HEK293 (cell line): ENCODE data around the gene MEGF6.

Experiments used
- CTCF ChIA-PET: fragments of 350-600 bp; formaldehyde crosslinking; extraction: SDS; loops from one replicate; lab custom pipeline; 2021; ENCODE audit warnings: antibody characterized with exemption; lab: Yijun Ruan, JAX
- POLR2A ChIA-PET: fragments of 300-600 bp; formaldehyde crosslinking; extraction: SDS; loops from one replicate; lab custom pipeline; 2020; ENCODE audit warnings: antibody characterized with exemption, inconsistent platforms; lab: Yijun Ruan, JAX
- H3K27ac ChIP-seq: fragments of 200-500 bp; sonication (Bioruptor generic); 2 replicates; pipeline ENCODE4 v1.5.1; 2014; ENCODE audit warnings: low read depth, low read length, control low read depth, inconsistent platforms; ENCODE audit errors: extremely low read depth
- H3K36me3 ChIP-seq, 2 experiments: fragments of 200-500 bp in 1 of 2; sonication (Bioruptor generic) in 1 of 2; 1 replicate in 1 of 2; 2 replicates in 1 of 2; pipeline ENCODE4 v1.5.1; 2014 to 2017; ENCODE audit warnings: inconsistent platforms in 2 of 2, low read length in 2 of 2; ENCODE audit not compliant: control insufficient read depth in 2 of 2, insufficient read depth in 1 of 2
- H3K4me1 ChIP-seq: fragments of 200-500 bp; sonication (Bioruptor generic); 2 replicates; pipeline ENCODE4 v1.5.1; 2014; ENCODE audit warnings: mild to moderate bottlenecking, low read length, inconsistent platforms; ENCODE audit not compliant: control insufficient read depth, insufficient read depth
- H3K4me3 ChIP-seq: 2 replicates; pipeline ENCODE4 v1.5.1; 2011; ENCODE audit warnings: low read depth, mild to moderate bottlenecking, control low read depth, low read length, moderate library complexity
- H3K9me3 ChIP-seq: fragments of 200-500 bp; sonication (Bioruptor generic); 2 replicates; pipeline ENCODE4 v1.5.1; 2014; ENCODE audit warnings: low read depth, low read length, inconsistent platforms; ENCODE audit not compliant: control insufficient read depth, insufficient read depth
- BCL11B ChIP-seq: fragments of 450-650 bp; formaldehyde crosslinking; IDR thresholded peaks from 2 replicates; pipeline ENCODE4 v1.5.1; 2016; ENCODE audit warnings: low read depth, missing biosample characterization, missing genetic modification characterization
- EGR2 ChIP-seq: fragments of 450-650 bp; formaldehyde crosslinking; IDR thresholded peaks from 2 replicates; pipeline ENCODE4 v1.5.1; 2016; ENCODE audit warnings: low read depth, missing biosample characterization, missing genetic modification characterization
- GLIS1 ChIP-seq: fragments of 450-650 bp; formaldehyde crosslinking; IDR thresholded peaks from 2 replicates; pipeline ENCODE4 v1.5.1; 2016; ENCODE audit warnings: missing biosample characterization, missing genetic modification characterization
- GLIS2 ChIP-seq: fragments of 450-650 bp; formaldehyde crosslinking; IDR thresholded peaks from 2 replicates; pipeline ENCODE4 v1.5.1; 2016; ENCODE audit warnings: missing biosample characterization, missing genetic modification characterization
- KLF1 ChIP-seq: fragments of 450-650 bp; formaldehyde crosslinking; IDR thresholded peaks from 2 replicates; pipeline ENCODE4 v1.5.1; 2016; ENCODE audit warnings: missing biosample characterization, missing genetic modification characterization
- KLF16 ChIP-seq: fragments of 450-650 bp; formaldehyde crosslinking; IDR thresholded peaks from 2 replicates; pipeline ENCODE4 v1.5.1; 2017; ENCODE audit warnings: missing biosample characterization, missing genetic modification characterization
- KLF8 ChIP-seq: fragments of 450-650 bp; formaldehyde crosslinking; IDR thresholded peaks from 2 replicates; pipeline ENCODE4 v1.5.1; 2016; ENCODE audit warnings: missing biosample characterization, missing genetic modification characterization
- REPIN1 ChIP-seq: fragments of 450-650 bp; formaldehyde crosslinking; IDR thresholded peaks from 2 replicates; pipeline ENCODE4 v1.5.1; 2017; ENCODE audit warnings: missing biosample characterization, missing genetic modification characterization, low read depth
- SCRT2 ChIP-seq: fragments of 450-650 bp; formaldehyde crosslinking; IDR thresholded peaks from 2 replicates; pipeline ENCODE4 v1.5.1; 2016; ENCODE audit warnings: missing biosample characterization, missing genetic modification characterization
- TCF7L2 ChIP-seq: IDR thresholded peaks from 2 replicates; pipeline ENCODE4 v1.6.1; 2011; ENCODE audit warnings: low read depth, mild to moderate bottlenecking, inconsistent platforms, low read length, moderate library complexity, borderline replicate concordance
- TRIM28 ChIP-seq: IDR thresholded peaks from 2 replicates; pipeline ENCODE4 v1.6.1; 2011; ENCODE audit warnings: low read length, control low read depth, borderline replicate concordance
- YY2 ChIP-seq: fragments of 450-650 bp; formaldehyde crosslinking; IDR thresholded peaks from 2 replicates; pipeline ENCODE4 v1.5.1; 2016; ENCODE audit warnings: missing biosample characterization, missing genetic modification characterization
- ZFHX2 ChIP-seq: fragments of 450-650 bp; formaldehyde crosslinking; conservative IDR thresholded peaks from 2 replicates; pipeline ENCODE4 v1.5.1; 2016; ENCODE audit warnings: missing biosample characterization, missing genetic modification characterization
- ZNF169 ChIP-seq: fragments of 450-650 bp; formaldehyde crosslinking; IDR thresholded peaks from 2 replicates; pipeline ENCODE4 v1.5.1; 2016; ENCODE audit warnings: missing biosample characterization, missing genetic modification characterization
- ZNF175 ChIP-seq: fragments of 450-650 bp; formaldehyde crosslinking; IDR thresholded peaks from 2 replicates; pipeline ENCODE4 v1.5.1; 2016; ENCODE audit warnings: missing biosample characterization, missing genetic modification characterization
- ZNF19 ChIP-seq: fragments of 450-650 bp; formaldehyde crosslinking; IDR thresholded peaks from 2 replicates; pipeline ENCODE4; 2016; ENCODE audit warnings: missing biosample characterization, missing genetic modification characterization, low read depth
- ZNF211 ChIP-seq: fragments of 450-650 bp; formaldehyde crosslinking; IDR thresholded peaks from 2 replicates; pipeline ENCODE4 v1.5.1; 2016; ENCODE audit warnings: low read depth, missing biosample characterization, missing genetic modification characterization
- ZNF24 ChIP-seq: fragments of 450-650 bp; formaldehyde crosslinking; IDR thresholded peaks from 2 replicates; pipeline ENCODE4 v1.5.1; 2016; ENCODE audit warnings: missing biosample characterization, missing genetic modification characterization
- ZNF335 ChIP-seq: fragments of 450-650 bp; formaldehyde crosslinking; conservative IDR thresholded peaks from 2 replicates; pipeline ENCODE4 v1.5.1; 2016; ENCODE audit warnings: missing biosample characterization, missing genetic modification characterization
- ZNF530 ChIP-seq: fragments of 450-650 bp; formaldehyde crosslinking; IDR thresholded peaks from 2 replicates; pipeline ENCODE4 v1.5.1; 2016; ENCODE audit warnings: low read depth, missing biosample characterization, missing genetic modification characterization
- ZNF664 ChIP-seq: fragments of 450-650 bp; formaldehyde crosslinking; IDR thresholded peaks from 2 replicates; pipeline ENCODE4 v1.5.1; 2016; ENCODE audit warnings: missing biosample characterization, missing genetic modification characterization
- ZNF785 ChIP-seq: fragments of 450-650 bp; formaldehyde crosslinking; IDR thresholded peaks from 2 replicates; pipeline ENCODE4 v1.5.1; 2016; ENCODE audit warnings: missing biosample characterization, missing genetic modification characterization
- ZSCAN23 ChIP-seq: fragments of 450-650 bp; formaldehyde crosslinking; IDR thresholded peaks from 2 replicates; pipeline ENCODE4 v1.5.1; 2016; ENCODE audit warnings: missing biosample characterization, missing genetic modification characterization
- TF ChIP-seq, protein P1 (sequence below): fragments of 450-650 bp; formaldehyde crosslinking; IDR thresholded peaks from 2 replicates; pipeline ENCODE4 v1.5.1; 2017; ENCODE audit warnings: missing biosample characterization, missing genetic modification characterization
- TF ChIP-seq, protein P2 (sequence below): fragments of 450-650 bp; formaldehyde crosslinking; IDR thresholded peaks from 2 replicates; pipeline ENCODE4 v1.5.1; 2016; ENCODE audit warnings: missing biosample characterization, missing genetic modification characterization
- TF ChIP-seq, protein P3 (sequence below): fragments of 450-650 bp; formaldehyde crosslinking; IDR thresholded peaks from 2 replicates; pipeline ENCODE4 v1.5.1; 2017; ENCODE audit warnings: missing biosample characterization, missing genetic modification characterization
- TF ChIP-seq, protein P4 (sequence below): fragments of 450-650 bp; formaldehyde crosslinking; IDR thresholded peaks from 2 replicates; pipeline ENCODE4 v1.5.1; 2016; ENCODE audit warnings: missing biosample characterization, missing genetic modification characterization, low read depth

Gene MEGF6

DNA sequence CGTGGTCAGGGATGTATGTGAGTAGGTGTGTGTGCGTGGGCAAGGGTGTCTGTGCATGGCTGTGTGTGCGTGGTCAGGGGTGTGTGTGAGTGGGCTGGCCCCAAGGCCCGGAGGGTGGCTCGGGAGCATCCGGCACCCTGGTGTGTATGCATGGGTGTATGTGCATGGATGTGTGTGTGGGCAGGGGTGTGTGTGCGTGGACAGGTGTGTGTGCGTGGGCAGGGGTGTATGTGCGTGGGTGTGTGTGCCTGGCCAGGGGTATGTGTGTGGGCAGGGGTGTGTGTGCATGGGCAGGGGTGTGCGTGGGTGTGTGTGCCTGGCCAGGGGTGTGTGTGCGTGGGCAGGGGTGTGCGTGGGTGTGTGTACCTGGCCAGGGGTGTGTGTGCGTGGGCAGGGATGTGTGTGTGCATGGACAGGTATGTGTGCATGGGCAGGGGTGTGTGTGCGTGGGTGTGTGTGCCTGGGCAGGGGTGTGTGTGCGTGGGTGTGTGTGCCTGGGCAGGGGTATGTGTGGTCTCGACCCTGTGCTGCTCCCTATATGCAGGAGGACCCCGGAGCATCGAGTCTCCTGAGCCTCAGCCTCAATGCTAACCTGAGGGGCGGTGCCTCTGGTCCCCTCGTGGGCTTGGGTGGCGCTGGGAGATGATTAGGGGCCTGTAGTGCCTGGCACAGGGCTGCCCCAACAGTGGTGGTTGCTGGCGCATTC lies 140.5 kb downstream of the MEGF6 start:
- TF ChIP-seq, protein P1, sequence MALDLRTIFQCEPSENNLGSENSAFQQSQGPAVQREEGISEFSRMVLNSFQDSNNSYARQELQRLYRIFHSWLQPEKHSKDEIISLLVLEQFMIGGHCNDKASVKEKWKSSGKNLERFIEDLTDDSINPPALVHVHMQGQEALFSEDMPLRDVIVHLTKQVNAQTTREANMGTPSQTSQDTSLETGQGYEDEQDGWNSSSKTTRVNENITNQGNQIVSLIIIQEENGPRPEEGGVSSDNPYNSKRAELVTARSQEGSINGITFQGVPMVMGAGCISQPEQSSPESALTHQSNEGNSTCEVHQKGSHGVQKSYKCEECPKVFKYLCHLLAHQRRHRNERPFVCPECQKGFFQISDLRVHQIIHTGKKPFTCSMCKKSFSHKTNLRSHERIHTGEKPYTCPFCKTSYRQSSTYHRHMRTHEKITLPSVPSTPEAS (tag by site-specific recombination) = 0 out of 2 replicates have a peak, but pooled peaks have one; percentile 70
- TF ChIP-seq ZFHX2 (tag by site-specific recombination) (peak; percentile 100), EGR2 (tag by site-specific recombination) (peak; percentile 99), KLF1 (peak; percentile 72), BCL11B (tag by site-specific recombination) (no peak)

DNA sequence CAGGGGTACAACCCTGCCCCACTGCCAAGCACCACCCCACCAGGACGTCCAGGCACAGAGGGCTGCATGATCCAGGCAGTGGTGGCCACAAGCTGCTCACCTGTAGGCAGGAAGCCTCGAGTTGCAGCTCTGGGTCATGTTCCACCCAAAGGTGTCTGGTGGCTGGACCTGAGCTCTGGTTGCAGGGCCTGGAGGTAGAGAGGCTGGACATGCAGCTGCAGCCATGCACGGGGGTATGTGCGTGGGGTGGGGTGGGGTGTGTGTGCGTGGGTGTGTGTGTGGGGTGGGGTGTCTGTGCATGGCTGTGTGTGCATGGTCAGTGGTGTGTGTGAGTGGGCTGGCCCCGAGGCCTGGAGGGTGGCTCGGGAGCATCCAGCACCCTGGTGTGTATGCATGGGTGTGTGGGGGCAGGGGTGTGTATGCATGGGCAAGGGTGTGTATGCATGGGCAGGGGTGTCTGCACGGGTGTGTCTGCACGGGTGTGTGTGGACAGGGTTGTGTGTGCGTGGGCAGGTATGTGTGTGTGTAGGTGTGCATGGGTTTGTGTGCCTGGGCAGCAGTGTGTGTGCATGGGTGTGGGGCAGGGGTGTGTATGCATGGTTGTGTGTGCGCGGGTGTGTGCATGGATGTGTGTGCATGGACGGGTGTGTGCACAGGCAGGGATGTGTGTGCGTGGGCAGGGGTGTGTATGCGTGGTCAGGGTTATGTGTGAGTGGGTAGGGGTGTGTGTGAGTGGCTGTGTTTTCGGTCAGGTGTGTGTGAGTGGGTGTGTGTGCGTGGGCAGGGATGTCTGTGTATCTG lies 141.3 kb downstream of the MEGF6 start:
- POLR2A ChIA-PET = no interaction called here
- Histone ChIP-seq H3K36me3 (peaks cover 0 to 10% of the 10 kb centered on the region in 2 experiments; a peak in 1 of 3 replicates), H3K4me1 (no peaks in the 10 kb centered on the region), H3K9me3 (no peaks in the 10 kb centered on the region), H3K27ac (no peak overlapping the region), H3K4me3 (no peak overlapping the region)
- CTCF ChIA-PET = interaction anchor here (1.5 kb wide), 1 partner anchor 151 kb away, joined by 3 read pairs; no protein-coding TSS in a partner anchor
- TF ChIP-seq, protein P1 (tag by site-specific recombination) = peak; percentile 93
- TF ChIP-seq TRIM28 = no peak
- no peak for TF ChIP-seq ZNF211
- TF ChIP-seq ZNF335 (tag by site-specific recombination) = no peak
- TF ChIP-seq, protein P2, sequence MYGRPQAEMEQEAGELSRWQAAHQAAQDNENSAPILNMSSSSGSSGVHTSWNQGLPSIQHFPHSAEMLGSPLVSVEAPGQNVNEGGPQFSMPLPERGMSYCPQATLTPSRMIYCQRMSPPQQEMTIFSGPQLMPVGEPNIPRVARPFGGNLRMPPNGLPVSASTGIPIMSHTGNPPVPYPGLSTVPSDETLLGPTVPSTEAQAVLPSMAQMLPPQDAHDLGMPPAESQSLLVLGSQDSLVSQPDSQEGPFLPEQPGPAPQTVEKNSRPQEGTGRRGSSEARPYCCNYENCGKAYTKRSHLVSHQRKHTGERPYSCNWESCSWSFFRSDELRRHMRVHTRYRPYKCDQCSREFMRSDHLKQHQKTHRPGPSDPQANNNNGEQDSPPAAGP (tag by site-specific recombination) = peak; percentile 94
- TF ChIP-seq SCRT2 (tag by site-specific recombination) = no peak
- TF ChIP-seq, protein P3, sequence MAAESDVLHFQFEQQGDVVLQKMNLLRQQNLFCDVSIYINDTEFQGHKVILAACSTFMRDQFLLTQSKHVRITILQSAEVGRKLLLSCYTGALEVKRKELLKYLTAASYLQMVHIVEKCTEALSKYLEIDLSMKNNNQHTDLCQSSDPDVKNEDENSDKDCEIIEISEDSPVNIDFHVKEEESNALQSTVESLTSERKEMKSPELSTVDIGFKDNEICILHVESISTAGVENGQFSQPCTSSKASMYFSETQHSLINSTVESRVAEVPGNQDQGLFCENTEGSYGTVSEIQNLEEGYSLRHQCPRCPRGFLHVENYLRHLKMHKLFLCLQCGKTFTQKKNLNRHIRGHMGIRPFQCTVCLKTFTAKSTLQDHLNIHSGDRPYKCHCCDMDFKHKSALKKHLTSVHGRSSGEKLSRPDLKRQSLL (tag by site-specific recombination) = no peak
- peak; percentile 38; the same call in 1 of the 2 replicates for TF ChIP-seq KLF8
- TF ChIP-seq TCF7L2 = no peak
- TF ChIP-seq GLIS2 (tag by site-specific recombination) = no peak
- TF ChIP-seq ZNF24 (tag by site-specific recombination) = no peak
- TF ChIP-seq, protein P4, sequence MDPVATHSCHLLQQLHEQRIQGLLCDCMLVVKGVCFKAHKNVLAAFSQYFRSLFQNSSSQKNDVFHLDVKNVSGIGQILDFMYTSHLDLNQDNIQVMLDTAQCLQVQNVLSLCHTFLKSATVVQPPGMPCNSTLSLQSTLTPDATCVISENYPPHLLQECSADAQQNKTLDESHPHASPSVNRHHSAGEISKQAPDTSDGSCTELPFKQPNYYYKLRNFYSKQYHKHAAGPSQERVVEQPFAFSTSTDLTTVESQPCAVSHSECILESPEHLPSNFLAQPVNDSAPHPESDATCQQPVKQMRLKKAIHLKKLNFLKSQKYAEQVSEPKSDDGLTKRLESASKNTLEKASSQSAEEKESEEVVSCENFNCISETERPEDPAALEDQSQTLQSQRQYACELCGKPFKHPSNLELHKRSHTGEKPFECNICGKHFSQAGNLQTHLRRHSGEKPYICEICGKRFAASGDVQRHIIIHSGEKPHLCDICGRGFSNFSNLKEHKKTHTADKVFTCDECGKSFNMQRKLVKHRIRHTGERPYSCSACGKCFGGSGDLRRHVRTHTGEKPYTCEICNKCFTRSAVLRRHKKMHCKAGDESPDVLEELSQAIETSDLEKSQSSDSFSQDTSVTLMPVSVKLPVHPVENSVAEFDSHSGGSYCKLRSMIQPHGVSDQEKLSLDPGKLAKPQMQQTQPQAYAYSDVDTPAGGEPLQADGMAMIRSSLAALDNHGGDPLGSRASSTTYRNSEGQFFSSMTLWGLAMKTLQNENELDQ (tag by site-specific recombination) = no peak
- TF ChIP-seq ZNF169 (tag by site-specific recombination) = no peak
- no peak for TF ChIP-seq ZNF175 (tag by site-specific recombination)
- TF ChIP-seq REPIN1 (tag by site-specific recombination) = no peak
- TF ChIP-seq GLIS1 (tag by site-specific recombination) = no peak
- TF ChIP-seq KLF1 = peak; percentile 94
- no peak for TF ChIP-seq YY2 (tag by site-specific recombination)
- no peak for TF ChIP-seq ZSCAN23 (tag by site-specific recombination)
- 0 out of 2 replicates have a peak, but pooled peaks have one; percentile 31 for TF ChIP-seq ZNF785
- no peak for TF ChIP-seq ZNF19
- TF ChIP-seq KLF16 (tag by site-specific recombination) = no peak
- no peak for TF ChIP-seq ZNF530 (tag by site-specific recombination)
- TF ChIP-seq ZNF664 (tag by site-specific recombination) = no peak

More for the DNA sequence above, 140.5 kb downstream of the MEGF6 start:
- H3K4me3 ChIP-seq = no peak overlapping the region
- CTCF ChIA-PET = interaction anchor here (0.6 to 2.1 kb wide), 5 partner anchors 14 to 155 kb away, joined by 3 to 25 read pairs (median 6); no protein-coding TSS in a partner anchor
- H3K27ac ChIP-seq = no peak overlapping the region
- H3K36me3 ChIP-seq = peaks cover 0 to 10% of the 10 kb centered on the region in 2 experiments; a peak in 1 of 3 replicates
- POLR2A ChIA-PET = interaction anchor here (0.9 to 1.2 kb wide), 2 partner anchors 18 to 207 kb away, joined by 3 to 5 read pairs; no protein-coding TSS in a partner anchor
- no peaks in the 10 kb centered on the region for H3K9me3 ChIP-seq
- no peaks in the 10 kb centered on the region for H3K4me1 ChIP-seq
